GM23248 (cell line): ENCODE data around the gene ELOVL5. TPM values are rescaled to one million over a fixed set of nuclear protein-coding genes. Genes with fewer than 3 reads are reported as not detected.

Source experiments
- DNase-seq: peaks from one replicate; pipeline ENCODE4 v3.0.0-alpha.2; 2015
- H2AFZ ChIP-seq: fragments of 200-600 bp; sonication (generic); 2 replicates; pipeline ENCODE4 v1.6.1; 2016; ENCODE audit warnings: antibody characterized with exemption
- H3F3A ChIP-seq: fragments of 200-600 bp; sonication (generic); 2 replicates; pipeline ENCODE4 v1.6.1; 2016; ENCODE audit warnings: mild to moderate bottlenecking, antibody characterized with exemption, mixed run types; ENCODE audit not compliant: insufficient read depth
- H3K27ac ChIP-seq: fragments of 200-600 bp; sonication (generic); 2 replicates; pipeline ENCODE4 v1.5.1; 2016; ENCODE audit warnings: mild to moderate bottlenecking
- H3K27me3 ChIP-seq: fragments of 200-600 bp; sonication (generic); replicated peaks from 2 replicates; pipeline ENCODE4 v1.6.1; 2016; ENCODE audit warnings: mild to moderate bottlenecking; ENCODE audit not compliant: insufficient read depth
- H3K36me3 ChIP-seq: fragments of 200-600 bp; sonication (generic); 2 replicates; pipeline ENCODE4 v1.6.1; 2016; ENCODE audit warnings: low read depth, mild to moderate bottlenecking
- H3K4me1 ChIP-seq: fragments of 200-600 bp; sonication (generic); 2 replicates; pipeline ENCODE4 v1.6.1; 2016; ENCODE audit warnings: mild to moderate bottlenecking; ENCODE audit not compliant: insufficient read depth
- H3K4me2 ChIP-seq: fragments of 200-600 bp; sonication (generic); one replicate; pipeline ENCODE4 v1.6.1; 2016; ENCODE audit warnings: mild to moderate bottlenecking; ENCODE audit not compliant: unreplicated experiment
- H3K4me3 ChIP-seq: fragments of 200-600 bp; sonication (generic); 2 replicates; pipeline ENCODE4 v1.5.1; 2016; ENCODE audit warnings: mild to moderate bottlenecking
- H3K79me2 ChIP-seq: fragments of 200-600 bp; sonication (generic); 2 replicates; pipeline ENCODE4 v1.6.1; 2016; ENCODE audit warnings: mild to moderate bottlenecking; ENCODE audit not compliant: insufficient read depth
- H3K9ac ChIP-seq: fragments of 200-600 bp; sonication (generic); 2 replicates; pipeline ENCODE4 v1.6.1; 2016; ENCODE audit warnings: mild to moderate bottlenecking
- H3K9me2 ChIP-seq: fragments of 200-600 bp; sonication (generic); 2 replicates; pipeline ENCODE4 v1.6.1; 2016; ENCODE audit warnings: mixed run types, mild to moderate bottlenecking, moderate library complexity; ENCODE audit not compliant: insufficient read depth
- H3K9me3 ChIP-seq: fragments of 200-600 bp; sonication (generic); one replicate; pipeline ENCODE4 v1.6.1; 2017; ENCODE audit warnings: low read depth
- H4K20me1 ChIP-seq: fragments of 200-600 bp; sonication (generic); 2 replicates; pipeline ENCODE4 v1.6.0; 2016; ENCODE audit not compliant: insufficient read depth
- EZH2 ChIP-seq: fragments of 200-600 bp; sonication (generic); IDR thresholded peaks from 2 replicates; pipeline ENCODE4 v1.6.1; 2018; ENCODE audit warnings: antibody characterized with exemption, mild to moderate bottlenecking; ENCODE audit not compliant: insufficient read depth, poor library complexity, severe bottlenecking
- EZH2phosphoT487 ChIP-seq: fragments of 200-600 bp; sonication (generic); IDR thresholded peaks from 2 replicates; pipeline ENCODE4 v1.6.1; 2018; ENCODE audit warnings: antibody characterized with exemption, moderate library complexity, mild to moderate bottlenecking, low read depth; ENCODE audit not compliant: insufficient read depth
- WGBS, 2 experiments: methylation state at CpG; one replicate each; pipeline ENCODE4 v1.1.6; 2015 to 2017; ENCODE audit warnings: low lambda C conversion rate in 2 of 2, low coverage in 1 of 2; ENCODE audit errors: missing lambda C conversion rate in 2 of 2; 5-methylcytosine and 5-hydroxymethylcytosine counted together
- in situ Hi-C: fragments of 300-500 bp; cut with MboI; formaldehyde crosslinking; loops from 2 replicates; pipeline ENCODE4 v1.15.0; 2020
- polyA plus RNA-seq: library from polyadenylated mRNA; unstranded; fragments of >200 nt; fragmentation: Nextera tagmentation; extraction: Ambion mirVana; gene quantifications from 2 replicates; pipeline ENCODE4 v1.2.1, GENCODE V29; 2016
- total RNA-seq: library from RNA; depleted of rRNA; stranded (reverse); fragments of >200 nt; shearing (Covaris generic); gene quantifications from 2 replicates; pipeline ENCODE4 v1.2.3, GENCODE V29; 2014

Gene ELOVL5
- total and polyA plus RNA-seq, 2 experiments from 2014 or later: 70.8 to 87.3 TPM

DNA sequence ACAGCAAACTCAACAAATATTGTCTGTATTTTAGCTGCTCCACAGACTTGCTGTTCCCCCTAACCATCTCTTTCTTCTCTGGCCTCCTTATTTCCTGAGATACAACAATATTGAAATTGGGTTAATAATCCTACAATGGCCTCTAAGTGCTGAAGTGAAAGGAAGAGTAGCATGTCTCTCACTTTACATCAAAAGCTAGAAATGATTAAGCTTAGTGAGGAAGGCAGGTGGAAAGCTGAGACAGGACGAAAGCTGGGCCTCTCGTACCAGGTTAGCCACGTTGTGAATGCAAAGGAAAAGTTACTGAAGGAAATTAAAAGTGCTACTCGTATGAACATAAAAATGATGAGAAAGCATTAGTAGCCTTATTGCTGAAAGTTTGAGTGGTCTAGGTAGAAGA, 63.8 kb downstream of the ELOVL5 start:
- in situ Hi-C loops: no loop called here
- no peak overlapping the region for H3K9ac ChIP-seq
- no peak for DNase-seq
- peaks cover 10% of the 10 kb centered on the region for H3K4me1 ChIP-seq
- WGBS, 2 experiments: 87 to 89% methylated on average over 4 of the region's 4 CpGs
- TF ChIP-seq EZH2: no peak
- TF ChIP-seq EZH2phosphoT487: no peak
- no peak overlapping the region for H3K27ac ChIP-seq
- no peak overlapping the region for H2AFZ ChIP-seq
- H4K20me1 ChIP-seq: no peaks in the 10 kb centered on the region
- no peaks in the 10 kb centered on the region for H3K27me3 ChIP-seq
- H3F3A ChIP-seq: peaks cover 7% of the 10 kb centered on the region; the same call in 1 of the 2 replicates
- H3K4me3 ChIP-seq: no peak overlapping the region
- H3K9me3 ChIP-seq: no peaks in the 10 kb centered on the region
- no peaks in the 10 kb centered on the region for H3K36me3 ChIP-seq
- H3K4me2 ChIP-seq: no peak overlapping the region
- peaks cover 32% of the 10 kb centered on the region for H3K79me2 ChIP-seq
- no peaks in the 10 kb centered on the region for H3K9me2 ChIP-seq

DNA sequence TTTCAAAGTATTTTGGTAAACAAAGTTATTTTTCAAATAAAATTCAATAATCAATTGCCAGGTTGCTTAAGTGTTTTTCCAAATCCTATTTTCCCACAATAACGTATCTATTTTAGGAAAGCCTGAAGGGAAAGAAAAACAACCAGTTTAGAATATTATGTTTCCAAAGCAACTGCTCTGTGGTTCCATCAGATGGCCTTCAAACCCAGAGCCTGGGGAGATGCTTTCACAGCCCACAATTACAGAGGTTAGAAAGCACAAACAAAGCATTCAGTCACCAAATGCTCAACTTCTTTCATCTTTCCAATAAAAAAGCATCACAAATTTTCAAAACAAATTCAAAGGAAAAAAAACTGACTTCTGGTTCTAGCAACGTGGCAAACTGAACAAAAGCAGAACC, 66.0 kb downstream of the ELOVL5 start:
- H3K4me2 ChIP-seq: no peak overlapping the region
- no peak overlapping the region for H3K27ac ChIP-seq
- peaks cover 10% of the 10 kb centered on the region for H3K4me1 ChIP-seq
- TF ChIP-seq EZH2 (no peak), EZH2phosphoT487 (no peak)
- no peaks in the 10 kb centered on the region for H3K9me3 ChIP-seq
- 68 to 81% methylated on average over 2 of the region's 2 CpGs for WGBS, 2 experiments
- no peaks in the 10 kb centered on the region for H3K9me2 ChIP-seq
- no peak overlapping the region for H3K9ac ChIP-seq
- H3K36me3 ChIP-seq: no peaks in the 10 kb centered on the region
- peaks cover 32% of the 10 kb centered on the region for H3K79me2 ChIP-seq
- H3K4me3 ChIP-seq: no peak overlapping the region
- H2AFZ ChIP-seq: no peak overlapping the region
- in situ Hi-C loops: no loop called here
- no peak for DNase-seq
- H3K27me3 ChIP-seq: no peaks in the 10 kb centered on the region
- no peaks in the 10 kb centered on the region for H4K20me1 ChIP-seq
- H3F3A ChIP-seq: peaks cover 7% of the 10 kb centered on the region; the same call in 1 of the 2 replicates

GRCh38 chr6:53282234-53282633, 66.5 kb downstream of the ELOVL5 start:
- TF ChIP-seq EZH2 (no peak), EZH2phosphoT487 (no peak)
- Histone ChIP-seq H3K27me3 (no peaks in the 10 kb centered on the region), H3F3A (peaks cover 7% of the 10 kb centered on the region; the same call in 1 of the 2 replicates), H3K9ac (no peak overlapping the region), H3K36me3 (no peaks in the 10 kb centered on the region), H3K9me2 (no peaks in the 10 kb centered on the region), H3K9me3 (no peaks in the 10 kb centered on the region), H3K4me2 (no peak overlapping the region), H3K27ac (no peak overlapping the region), H4K20me1 (no peaks in the 10 kb centered on the region), H3K4me1 (peaks cover 10% of the 10 kb centered on the region), H3K79me2 (peaks cover 32% of the 10 kb centered on the region), H2AFZ (no peak overlapping the region), H3K4me3 (no peak overlapping the region)
- WGBS, 2 experiments: 98 to 100% methylated on average over 2 of the region's 2 CpGs
- in situ Hi-C loops: no loop called here
- DNase-seq: no peak

GRCh38 chr6:53281518-53282215, 67.1 kb downstream of the ELOVL5 start:
- no peaks in the 10 kb centered on the region for H3K27me3 ChIP-seq
- H3K4me3 ChIP-seq: no peak overlapping the region
- DNase-seq: no peak
- no peak overlapping the region for H3K4me2 ChIP-seq
- TF ChIP-seq EZH2 (no peak), EZH2phosphoT487 (no peak)
- WGBS, 2 experiments: 96 to 98% methylated on average over 3 of the region's 3 CpGs
- H3K9me2 ChIP-seq: no peaks in the 10 kb centered on the region
- no peaks in the 10 kb centered on the region for H3K36me3 ChIP-seq
- H3F3A ChIP-seq: peaks cover 7% of the 10 kb centered on the region; the same call in 1 of the 2 replicates
- H4K20me1 ChIP-seq: no peaks in the 10 kb centered on the region
- H3K27ac ChIP-seq: no peak overlapping the region
- H3K9me3 ChIP-seq: no peaks in the 10 kb centered on the region
- peaks cover 32% of the 10 kb centered on the region for H3K79me2 ChIP-seq
- H2AFZ ChIP-seq: no peak overlapping the region
- in situ Hi-C loops: no loop called here
- H3K4me1 ChIP-seq: peaks cover 10% of the 10 kb centered on the region
- H3K9ac ChIP-seq: no peak overlapping the region
